Activated naive CD8-positive, alpha-beta T cell treated with anti-CD3 and anti-CD28 coated beads, Interleukin-2, amount 10 ng/mL, durations not matched to agents 7 days and 5 days (primary cell): ENCODE data around the gene DLX4. TPM values are rescaled to one million over a fixed set of nuclear protein-coding genes. Genes with fewer than 3 reads are reported as not detected.

Source experiments
- ATAC-seq: fragments of 150-1000 bp; cut with Tn5 transposase; one replicate; pipeline ENCODE4 v1.10.0; 2021; ENCODE audit warnings: low read depth, moderate library complexity
- POLR2A ChIA-PET: fragments of 350-600 bp; sonication (Branson Sonifier 250); formaldehyde crosslinking; loops from one replicate; lab custom pipeline; 2021; ENCODE audit warnings: antibody characterized with exemption; lab: Charles Lee
- DNase-seq: peaks from one replicate; pipeline ENCODE4 v3.0.0; 2021
- H3K27ac Mint-ChIP-seq: one replicate; pipeline ENCODE4 v1.8.0; 2022; ENCODE audit warnings: mild to moderate bottlenecking, mixed read lengths
- H3K27me3 Mint-ChIP-seq: one replicate; pipeline ENCODE4 v1.8.0; 2022; ENCODE audit warnings: mild to moderate bottlenecking, moderate library complexity, mixed read lengths
- H3K36me3 Mint-ChIP-seq: one replicate; pipeline ENCODE4 v1.8.0; 2021; ENCODE audit warnings: mild to moderate bottlenecking, mixed read lengths
- H3K4me1 Mint-ChIP-seq: one replicate; pipeline ENCODE4 v1.8.0; 2021; ENCODE audit warnings: mixed read lengths
- H3K4me3 Mint-ChIP-seq: one replicate; pipeline ENCODE4 v1.8.0; 2022; ENCODE audit warnings: mild to moderate bottlenecking, moderate library complexity, mixed read lengths
- H3K9me3 Mint-ChIP-seq: one replicate; pipeline ENCODE4 v1.8.0; 2021; ENCODE audit warnings: mixed read lengths
- total RNA-seq, 2 experiments: library from RNA; stranded (reverse); gene quantifications; one replicate each; pipeline ENCODE4 v1.2.3, GENCODE V29; 2021

DLX4 gene
- total RNA-seq, 2 experiments from 2014 or later: 0.60 to 0.69 TPM

- DNase-seq: no peak
- H3K27ac Mint-ChIP-seq: no peak overlapping the region
- no peak for ATAC-seq
Observed at GRCh38 chr17:49956780-49957179, 12.2 kb upstream of the DLX4 start.

GRCh38 chr17:49957350-49957749 is 11.6 kb upstream of the DLX4 start:
- Mint-ChIP-seq H3K9me3 (no peaks in the 10 kb centered on the region), H3K4me3 (no peak overlapping the region), H3K27me3 (peaks cover 28% of the 10 kb centered on the region), H3K27ac (no peak overlapping the region), H3K36me3 (no peaks in the 10 kb centered on the region), H3K4me1 (peaks cover 4% of the 10 kb centered on the region)
- ATAC-seq (no peak), DNase-seq (no peak)
- POLR2A ChIA-PET: no interaction called here

More at GRCh38 chr17:49956780-49957179, 12.2 kb upstream of the DLX4 start:
- Mint-ChIP-seq H3K36me3 (no peaks in the 10 kb centered on the region), H3K9me3 (no peaks in the 10 kb centered on the region), H3K4me1 (peaks cover 4% of the 10 kb centered on the region), H3K27me3 (peaks cover 25% of the 10 kb centered on the region), H3K4me3 (no peak overlapping the region)
- POLR2A ChIA-PET: no interaction called here

GRCh38 chr17:49958723-49959122 is 10.3 kb upstream of the DLX4 start:
- POLR2A ChIA-PET: interaction anchor here (0.6 kb wide), 1 partner anchor 114 kb away, joined by 3 read pairs; no protein-coding TSS in a partner anchor
- Mint-ChIP-seq H3K4me3 (no peak overlapping the region), H3K9me3 (no peaks in the 10 kb centered on the region)

DNA sequence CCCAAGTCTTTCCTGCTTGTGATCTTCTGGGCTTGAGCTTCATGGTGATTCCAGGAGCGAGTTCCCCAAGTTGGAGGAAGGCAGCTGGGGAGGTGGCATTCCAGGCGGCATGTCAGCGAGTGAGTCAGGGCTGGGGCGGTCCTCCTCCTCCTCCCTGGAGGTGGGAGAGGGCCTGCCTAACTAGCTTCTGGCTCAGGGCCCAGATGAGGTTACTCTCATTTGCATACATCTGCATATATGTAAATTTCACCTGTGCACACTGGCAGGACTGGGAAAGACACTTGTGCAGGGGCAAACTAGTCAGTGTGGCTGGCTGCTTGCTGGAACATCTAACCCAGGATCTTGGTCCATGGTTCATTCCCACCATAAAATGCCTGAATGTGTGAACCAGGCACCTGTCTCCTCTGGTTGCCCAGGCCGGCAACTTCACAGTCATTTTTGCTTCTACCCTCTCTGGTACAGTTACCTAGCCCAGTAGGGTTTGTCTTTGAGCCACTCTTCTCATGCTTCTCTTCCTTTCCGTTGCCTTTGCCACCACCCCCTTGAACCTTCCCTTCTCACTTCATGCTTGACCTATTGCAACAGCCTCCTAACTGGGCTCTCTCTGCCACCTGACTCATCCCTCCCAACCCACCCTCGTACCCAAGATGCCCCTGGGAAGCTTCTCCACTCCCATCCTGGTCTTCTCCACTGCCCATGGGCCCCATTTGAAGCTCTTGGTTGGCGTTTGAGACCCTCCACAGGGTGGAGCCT is 9.6 kb upstream of the DLX4 start:
- Mint-ChIP-seq H3K36me3 (no peaks in the 10 kb centered on the region), H3K9me3 (no peaks in the 10 kb centered on the region), H3K27ac (no peak overlapping the region), H3K4me3 (no peak overlapping the region), H3K27me3 (peaks cover 42% of the 10 kb centered on the region), H3K4me1 (peaks cover 8% of the 10 kb centered on the region)
- DNase-seq: no peak
- POLR2A ChIA-PET: no interaction called here
- no peak for ATAC-seq

More at GRCh38 chr17:49958723-49959122, 10.3 kb upstream of the DLX4 start:
- ATAC-seq (no peak), DNase-seq (no peak)
- Mint-ChIP-seq H3K27ac (no peak overlapping the region), H3K4me1 (peaks cover 4% of the 10 kb centered on the region), H3K36me3 (no peaks in the 10 kb centered on the region), H3K27me3 (peaks cover 37% of the 10 kb centered on the region)

DNA sequence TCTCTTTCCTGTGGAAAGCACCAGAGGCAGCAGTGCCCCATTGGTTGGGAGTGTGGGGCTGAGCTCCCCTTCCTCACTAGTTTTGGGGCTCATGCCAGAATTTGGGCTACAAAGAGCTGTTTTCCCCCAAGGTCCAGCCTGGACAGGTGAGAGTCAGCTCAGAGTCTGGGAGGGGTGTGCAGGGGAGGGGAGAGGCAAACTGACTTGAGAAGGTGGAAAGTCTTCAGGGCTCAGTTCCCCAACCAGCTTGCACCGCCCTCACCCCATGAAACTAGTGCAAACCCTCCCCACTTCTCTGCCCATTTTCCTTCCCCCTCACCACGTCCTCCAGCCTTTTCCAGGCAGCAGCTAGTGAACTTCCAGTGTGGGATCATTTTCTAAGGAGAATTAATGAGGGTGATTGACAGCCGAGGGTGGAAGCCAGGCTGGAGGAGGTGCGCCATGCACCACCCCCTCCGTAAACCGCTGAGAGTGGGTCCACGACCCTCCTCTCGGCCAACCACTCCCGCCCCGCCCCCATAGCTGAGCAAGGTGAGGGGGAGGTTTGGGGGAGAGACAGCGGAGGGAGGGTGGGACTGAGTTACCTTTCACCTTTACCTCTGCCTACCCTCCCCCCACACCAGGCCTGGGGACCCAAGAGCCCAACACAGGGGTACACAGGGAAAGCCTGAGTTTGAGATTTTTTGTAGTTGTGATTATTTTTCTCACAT is 6.2 kb upstream of the DLX4 start:
- POLR2A ChIA-PET: no interaction called here
- Mint-ChIP-seq H3K4me3 (no peak overlapping the region), H3K36me3 (no peaks in the 10 kb centered on the region), H3K27me3 (peaks cover 70% of the 10 kb centered on the region), H3K27ac (no peak overlapping the region), H3K9me3 (no peaks in the 10 kb centered on the region), H3K4me1 (peaks cover 18% of the 10 kb centered on the region)
- DNase-seq (no peak), ATAC-seq (no peak)

DNA sequence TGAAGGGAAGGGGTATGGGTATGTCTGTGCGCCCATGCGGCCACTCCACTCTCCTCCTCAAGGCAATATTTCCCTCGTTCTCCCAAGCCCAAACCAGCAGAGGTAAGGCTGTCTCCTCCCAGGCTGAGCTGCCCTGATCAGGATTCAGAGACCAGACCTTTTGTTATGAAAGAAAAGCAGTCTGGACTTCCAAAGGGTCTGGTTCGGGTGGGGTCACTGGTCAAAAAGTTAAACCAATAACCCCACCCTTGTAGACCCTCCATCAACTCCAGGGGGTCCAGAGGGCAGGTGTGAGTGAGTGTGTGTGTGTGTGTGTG is 5.7 kb upstream of the DLX4 start:
- Mint-ChIP-seq H3K4me1 (peaks cover 20% of the 10 kb centered on the region), H3K36me3 (no peaks in the 10 kb centered on the region), H3K27ac (no peak overlapping the region), H3K9me3 (no peaks in the 10 kb centered on the region), H3K27me3 (peaks cover 75% of the 10 kb centered on the region), H3K4me3 (no peak overlapping the region)
- DNase-seq: no peak
- POLR2A ChIA-PET: interaction anchor here (1.2 kb wide), 1 partner anchor 31 kb away, joined by 4 read pairs; no protein-coding TSS in a partner anchor
- ATAC-seq: no peak

GRCh38 chr17:49963626-49964302 is 5.2 kb upstream of the DLX4 start:
- no peak for ATAC-seq
- Mint-ChIP-seq H3K4me1 (peaks cover 21% of the 10 kb centered on the region), H3K27ac (peak overlapping the region; percentile 24), H3K4me3 (peak overlapping the region; percentile 38), H3K27me3 (peaks cover 75% of the 10 kb centered on the region), H3K36me3 (no peaks in the 10 kb centered on the region), H3K9me3 (no peaks in the 10 kb centered on the region)
- POLR2A ChIA-PET: interaction anchor here (1.2 kb wide), 1 partner anchor 30 kb away, joined by 4 read pairs; no protein-coding TSS in a partner anchor
- no peak for DNase-seq

DNA sequence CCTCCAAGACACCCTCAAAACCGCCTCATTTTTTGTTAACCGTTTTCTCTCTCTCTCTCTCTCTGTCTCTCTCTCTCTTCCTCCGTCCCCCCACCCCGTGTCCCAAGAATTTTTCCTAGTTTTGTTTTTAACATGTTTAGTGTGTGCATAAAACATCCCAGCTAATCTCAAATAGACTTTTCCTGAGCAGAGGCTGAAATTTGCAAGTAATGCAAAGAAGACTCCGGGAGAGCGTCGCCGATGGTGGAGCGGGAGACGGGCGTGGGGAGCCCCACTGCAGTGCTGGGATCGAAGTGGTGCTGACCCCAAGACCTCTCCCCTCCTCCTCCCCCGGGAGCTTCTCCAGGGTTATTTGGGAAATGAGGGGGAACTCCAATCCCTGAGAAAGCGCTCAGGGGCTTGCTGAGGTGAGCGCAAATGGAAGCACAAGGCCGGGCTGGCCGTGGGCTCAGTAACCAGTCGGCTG is 4.7 kb upstream of the DLX4 start:
- Mint-ChIP-seq H3K27me3 (peaks cover 75% of the 10 kb centered on the region), H3K4me1 (peaks cover 21% of the 10 kb centered on the region), H3K27ac (peak overlapping the region; percentile 24), H3K9me3 (no peaks in the 10 kb centered on the region), H3K4me3 (peak overlapping the region; percentile 3), H3K36me3 (no peaks in the 10 kb centered on the region)
- ATAC-seq (no peak), DNase-seq (no peak)
- POLR2A ChIA-PET: interaction anchor here (1.2 kb wide), 1 partner anchor 29 kb away, joined by 4 read pairs; no protein-coding TSS in a partner anchor

GRCh38 chr17:49964769-49965523 is 4.0 kb upstream of the DLX4 start:
- no peak overlapping the region for H3K27ac Mint-ChIP-seq
- peaks cover 80% of the 10 kb centered on the region for H3K27me3 Mint-ChIP-seq
- peak overlapping the region; percentile 49 for H3K4me3 Mint-ChIP-seq
- DNase-seq (peak; percentile 57), ATAC-seq (peak; percentile 25)
- H3K36me3 Mint-ChIP-seq: no peaks in the 10 kb centered on the region
- POLR2A ChIA-PET: no interaction called here
- H3K4me1 Mint-ChIP-seq: peaks cover 24% of the 10 kb centered on the region
- no peaks in the 10 kb centered on the region for H3K9me3 Mint-ChIP-seq

DNA sequence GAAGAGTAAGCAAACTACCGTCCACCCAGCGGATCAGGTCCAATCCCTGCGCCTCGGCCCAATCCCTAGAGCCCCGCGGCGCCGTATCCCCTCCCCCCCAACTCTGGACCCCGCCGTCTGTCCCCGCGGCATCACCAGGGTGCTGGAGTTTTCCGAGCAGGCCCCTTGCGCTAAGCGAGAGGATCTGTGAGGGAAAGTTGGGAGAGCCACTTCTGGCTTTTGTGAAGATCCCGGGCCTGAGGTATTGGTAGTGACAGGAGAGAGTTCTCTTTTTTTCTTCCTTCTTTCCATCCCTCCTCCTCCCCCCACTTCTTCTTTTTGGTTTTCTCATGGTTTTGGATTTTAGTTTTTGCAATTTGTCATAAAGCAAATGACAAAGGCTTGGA is 3.5 kb upstream of the DLX4 start:
- no peak for ATAC-seq
- Mint-ChIP-seq H3K4me3 (peak overlapping the region; percentile 16), H3K27me3 (peaks cover 85% of the 10 kb centered on the region), H3K4me1 (peaks cover 25% of the 10 kb centered on the region), H3K9me3 (no peaks in the 10 kb centered on the region), H3K36me3 (no peaks in the 10 kb centered on the region), H3K27ac (no peak overlapping the region)
- POLR2A ChIA-PET: no interaction called here
- DNase-seq: no peak

GRCh38 chr17:49966767-49967166 is 2.2 kb upstream of the DLX4 start:
- POLR2A ChIA-PET: no interaction called here
- H3K9me3 Mint-ChIP-seq: no peaks in the 10 kb centered on the region
- no peak overlapping the region for H3K27ac Mint-ChIP-seq
- H3K4me1 Mint-ChIP-seq: peaks cover 33% of the 10 kb centered on the region
- ATAC-seq (no peak), DNase-seq (no peak)
- H3K27me3 Mint-ChIP-seq: peaks cover 87% of the 10 kb centered on the region
- no peaks in the 10 kb centered on the region for H3K36me3 Mint-ChIP-seq
- H3K4me3 Mint-ChIP-seq: no peak overlapping the region

DNA sequence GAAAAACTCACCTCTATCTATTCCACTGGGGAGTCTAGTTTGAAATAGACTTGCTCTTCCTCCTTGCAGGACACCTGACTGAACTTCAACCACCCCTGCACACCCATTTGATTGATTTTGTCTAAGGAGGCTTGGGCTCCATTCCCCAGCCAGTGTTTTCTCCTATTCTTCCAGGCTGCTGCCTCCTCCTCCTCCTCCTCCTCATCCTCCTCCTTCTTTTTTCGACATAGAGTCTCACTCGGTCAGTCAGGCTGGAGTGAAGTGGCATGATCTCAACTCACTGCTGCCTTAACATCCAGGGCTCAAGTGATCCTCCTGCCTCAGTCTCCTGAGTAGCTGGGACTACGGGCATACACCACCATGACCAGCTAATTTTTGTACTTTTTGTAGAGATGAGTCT is 1.8 kb upstream of the DLX4 start:
- ATAC-seq (no peak), DNase-seq (no peak)
- Mint-ChIP-seq H3K4me1 (peaks cover 34% of the 10 kb centered on the region), H3K27me3 (peaks cover 87% of the 10 kb centered on the region), H3K4me3 (no peak overlapping the region), H3K9me3 (no peaks in the 10 kb centered on the region), H3K36me3 (no peaks in the 10 kb centered on the region), H3K27ac (no peak overlapping the region)
- POLR2A ChIA-PET: no interaction called here
